H9 (cell line): Measurements from ENCODE around the gene CHST14. TPM values are rescaled to one million over a fixed set of nuclear protein-coding genes. Genes with fewer than 3 reads are reported as not detected.

Experiments
- DNase-seq: peaks from one replicate; pipeline ENCODE4 v3.0.0-alpha.2; 2017
- H2AFZ ChIP-seq: one replicate; pipeline ENCODE4 v1.6.1; 2013; ENCODE audit warnings: mild to moderate bottlenecking, low read length, control low read depth, moderate library complexity
- H2AK5ac ChIP-seq: 2 replicates; pipeline ENCODE4 v1.6.1; 2013; ENCODE audit warnings: low read length, control low read depth, mixed read lengths; ENCODE audit not compliant: insufficient read length
- H2BK120ac ChIP-seq: one replicate; pipeline ENCODE4 v1.6.1; 2013; ENCODE audit warnings: low read depth, mild to moderate bottlenecking, low read length, control low read depth, inconsistent platforms; ENCODE audit not compliant: poor library complexity, severe bottlenecking
- H2BK12ac ChIP-seq: 2 replicates; pipeline ENCODE4 v1.6.1; 2013; ENCODE audit warnings: low read length, control low read depth, mixed read lengths, low read depth; ENCODE audit not compliant: insufficient read length
- H2BK15ac ChIP-seq: 2 replicates; pipeline ENCODE4 v1.6.1; 2013; ENCODE audit warnings: low read depth, low read length, control low read depth
- H2BK20ac ChIP-seq: one replicate; pipeline ENCODE4 v1.6.1; 2013; ENCODE audit warnings: low read depth, mild to moderate bottlenecking, low read length, control low read depth, inconsistent platforms; ENCODE audit not compliant: poor library complexity, severe bottlenecking
- H2BK5ac ChIP-seq: 2 replicates; pipeline ENCODE4 v1.6.1; 2013; ENCODE audit warnings: low read length, control low read depth, mixed read lengths; ENCODE audit not compliant: insufficient read length
- H3K14ac ChIP-seq: 2 replicates; pipeline ENCODE4 v1.6.1; 2013; ENCODE audit warnings: low read length, control low read depth; ENCODE audit not compliant: insufficient read depth
- H3K18ac ChIP-seq: 2 replicates; pipeline ENCODE4 v1.6.1; 2013; ENCODE audit warnings: low read depth, mild to moderate bottlenecking, mixed read lengths, low read length, control low read depth; ENCODE audit not compliant: insufficient read length
- H3K23ac ChIP-seq: 2 replicates; pipeline ENCODE4 v1.6.1; 2013; ENCODE audit warnings: low read length, control low read depth, mixed read lengths, low read depth; ENCODE audit not compliant: insufficient read length
- H3K23me2 ChIP-seq: 2 replicates; pipeline ENCODE4 v1.6.1; 2013; ENCODE audit warnings: low read depth, mild to moderate bottlenecking, mixed read lengths, low read length, control low read depth; ENCODE audit not compliant: insufficient read length, poor library complexity, severe bottlenecking
- H3K27ac ChIP-seq: 2 replicates; pipeline ENCODE4 v1.5.1; 2013; ENCODE audit warnings: low read length, control low read depth, mixed read lengths, low read depth; ENCODE audit not compliant: insufficient read length
- H3K27me3 ChIP-seq: 2 replicates; pipeline ENCODE4 v1.6.1; 2013; ENCODE audit warnings: low read length, control low read depth, inconsistent platforms; ENCODE audit not compliant: insufficient read depth
- H3K4ac ChIP-seq: 2 replicates; pipeline ENCODE4 v1.6.1; 2013; ENCODE audit warnings: low read depth, mild to moderate bottlenecking, control low read depth, inconsistent platforms, low read length, moderate library complexity
- H3K4me1 ChIP-seq: 2 replicates; pipeline ENCODE4 v1.6.1; 2013; ENCODE audit warnings: low read length, control low read depth, inconsistent platforms; ENCODE audit not compliant: insufficient read depth
- H3K4me2 ChIP-seq: 2 replicates; pipeline ENCODE4 v1.6.1; 2013; ENCODE audit warnings: low read length, control low read depth, mixed read lengths; ENCODE audit not compliant: insufficient read length, insufficient read depth
- H3K56ac ChIP-seq: 2 replicates; pipeline ENCODE4 v1.6.1; 2013; ENCODE audit warnings: low read depth, mild to moderate bottlenecking, mixed read lengths, low read length, control low read depth; ENCODE audit not compliant: insufficient read length
- H3K79me1 ChIP-seq: 2 replicates; pipeline ENCODE4 v1.6.1; 2013; ENCODE audit warnings: low read depth, mild to moderate bottlenecking, moderate library complexity, low read length, control low read depth, inconsistent platforms; ENCODE audit not compliant: insufficient read depth, poor library complexity, severe bottlenecking
- H3K79me2 ChIP-seq: 2 replicates; pipeline ENCODE4 v1.6.1; 2013; ENCODE audit warnings: low read length, control low read depth, inconsistent platforms; ENCODE audit not compliant: insufficient read depth
- H3K9ac ChIP-seq: 2 replicates; pipeline ENCODE4 v1.6.1; 2013; ENCODE audit warnings: low read length, control low read depth, mixed read lengths; ENCODE audit not compliant: insufficient read length; ENCODE audit errors: extremely low read depth
- H3K9me3 ChIP-seq: one replicate; pipeline ENCODE4 v1.6.1; 2013; ENCODE audit warnings: low read depth, low read length, inconsistent platforms; ENCODE audit not compliant: control insufficient read depth
- H3T11ph ChIP-seq: one replicate; pipeline ENCODE4 v1.6.1; 2013; ENCODE audit warnings: mild to moderate bottlenecking, low read length, control low read depth, inconsistent platforms
- H4K20me1 ChIP-seq: one replicate; pipeline ENCODE4 v1.6.1; 2013; ENCODE audit not compliant: control insufficient read depth, insufficient read length, insufficient read depth
- H4K5ac ChIP-seq: 2 replicates; pipeline ENCODE4 v1.6.1; 2013; ENCODE audit warnings: low read depth, mild to moderate bottlenecking, mixed read lengths, low read length, control low read depth; ENCODE audit not compliant: insufficient read length
- H4K8ac ChIP-seq: replicated peaks from 2 replicates; pipeline ENCODE4 v1.6.1; 2013; ENCODE audit warnings: low read length, control low read depth, mixed read lengths, low read depth; ENCODE audit not compliant: insufficient read length
- H4K91ac ChIP-seq: 2 replicates; pipeline ENCODE4 v1.6.1; 2013; ENCODE audit warnings: low read depth, mild to moderate bottlenecking, moderate library complexity, mixed read lengths, low read length, control low read depth; ENCODE audit not compliant: insufficient read length
- H3K27ac Mint-ChIP-seq, 3 experiments: 2 replicates in 2 of 3; 3 replicates in 1 of 3; pipeline ENCODE4 v1.8.0; 2020 to 2021; ENCODE audit warnings: mixed read lengths in 3 of 3, mild to moderate bottlenecking in 1 of 3, moderate library complexity in 1 of 3
- H3K27me3 Mint-ChIP-seq: 2 replicates; pipeline ENCODE4 v1.8.0; 2021; ENCODE audit warnings: low read depth, mild to moderate bottlenecking, moderate library complexity, mixed read lengths
- H3K36me3 Mint-ChIP-seq, 3 experiments: 2 replicates in 2 of 3; 3 replicates in 1 of 3; pipeline ENCODE4 v1.8.0; 2020 to 2021; ENCODE audit warnings: low read depth in 3 of 3, mixed read lengths in 3 of 3; ENCODE audit not compliant: insufficient read depth in 1 of 3
- H3K4me1 Mint-ChIP-seq, 2 experiments: 2 replicates each; pipeline ENCODE4 v1.8.0; 2020; ENCODE audit warnings: mixed read lengths in 2 of 2
- H3K4me3 Mint-ChIP-seq, 2 experiments: 2 replicates in 1 of 2; 3 replicates in 1 of 2; pipeline ENCODE4 v1.8.0; 2020 to 2021; ENCODE audit warnings: mild to moderate bottlenecking in 2 of 2, mixed read lengths in 2 of 2, moderate library complexity in 1 of 2
- H3K9me3 Mint-ChIP-seq, 2 experiments: 2 replicates in 1 of 2; 3 replicates in 1 of 2; pipeline ENCODE4 v1.8.0; 2020; ENCODE audit warnings: mild to moderate bottlenecking in 2 of 2, mixed read lengths in 2 of 2, moderate library complexity in 1 of 2
- CTCF ChIP-seq: fragments of 200-600 bp; sonication (generic); conservative IDR thresholded peaks from 3 replicates; pipeline ENCODE4 v1.8.0; 2021; ENCODE audit warnings: antibody characterized with exemption, mild to moderate bottlenecking
- WGBS: extraction: QIAGEN DNeasy Blood & Tissue Kit; methylation state at CpG from one replicate; pipeline ENCODE4 v1.1.7; 2013; ENCODE audit warnings: missing lambda C conversion rate, low lambda C conversion rate, mixed read lengths; ENCODE audit not compliant: insufficient read length; ENCODE audit errors: extremely low coverage; 5-methylcytosine and 5-hydroxymethylcytosine counted together
- total RNA-seq: library from RNA; stranded (reverse); gene quantifications from 2 replicates; pipeline ENCODE4 v1.2.1, GENCODE V29; 2021

The CHST14 gene
- total RNA-seq, 1 experiment from 2014 or later: 25.7 TPM

GRCh38 chr15:40429068-40429710, 41.6 kb upstream of the CHST14 start:
- H2AK5ac ChIP-seq: no peak overlapping the region
- no peak overlapping the region for H2BK15ac ChIP-seq
- H2BK12ac ChIP-seq: no peak overlapping the region
- H3K23me2 ChIP-seq: no peaks in the 10 kb centered on the region
- H3K79me1 ChIP-seq: no peaks in the 10 kb centered on the region
- no peak overlapping the region for H3K56ac ChIP-seq
- no peak overlapping the region for H4K8ac ChIP-seq
- Mint-ChIP-seq H3K27ac (no peak overlapping the region; a peak in 1 of 7 replicates), H3K4me1 (peaks cover 22 to 23% of the 10 kb centered on the region in 2 experiments), H3K36me3 (no peaks in the 10 kb centered on the region; a peak in 1 of 7 replicates), H3K27me3 (peaks cover 40% of the 10 kb centered on the region), H3K4me3 (no peak overlapping the region; a peak in 1 of 5 replicates), H3K9me3 (no peaks in the 10 kb centered on the region)
- no peaks in the 10 kb centered on the region for H3K79me2 ChIP-seq
- no peak overlapping the region for H3K4me2 ChIP-seq
- H3K23ac ChIP-seq: no peak overlapping the region
- TF ChIP-seq CTCF: no peak
- H4K20me1 ChIP-seq: no peaks in the 10 kb centered on the region
- no peak overlapping the region for H3K9ac ChIP-seq
- no peaks in the 10 kb centered on the region for H3K9me3 ChIP-seq
- H2BK20ac ChIP-seq: no peak overlapping the region
- H4K5ac ChIP-seq: no peak overlapping the region
- no peak overlapping the region for H3K18ac ChIP-seq
- no peak overlapping the region for H4K91ac ChIP-seq
- H3K27me3 ChIP-seq: no peaks in the 10 kb centered on the region; the same call in 1 of the 2 replicates
- H3K4me1 ChIP-seq: peaks cover 6% of the 10 kb centered on the region; the same call in 1 of the 2 replicates
- no peak overlapping the region for H2AFZ ChIP-seq
- WGBS: no CpG with 5 or more reads among the region's 10 CpGs
- no peak overlapping the region for H2BK5ac ChIP-seq
- H2BK120ac ChIP-seq: no peak overlapping the region
- H3T11ph ChIP-seq: no peak overlapping the region
- no peak overlapping the region for H3K4ac ChIP-seq
- DNase-seq: no peak
- no peak overlapping the region for H3K27ac ChIP-seq
- no peak overlapping the region; the same call in 1 of the 2 replicates for H3K14ac ChIP-seq
